Measurements from ENCODE around the gene JAZF1. TPM values are rescaled to one million over a fixed set of nuclear protein-coding genes. Genes with fewer than 3 reads are reported as not detected.

JAZF1 gene
- total RNA-seq, 4 donors from 2014 or later: 27.8 to 36.5 (median 30.5) TPM

- peaks cover 0 to 53% (median 6%) of the 10 kb centered on the region in 3 donors for H3K4me1 ChIP-seq
- TF ChIP-seq EP300 (IDR thresholded peaks at IDR 0.05) (no peak), POLR2A (IDR thresholded peaks at IDR 0.05) (no peak), POLR2AphosphoS5 (IDR thresholded peaks at IDR 0.05) (no peak), CTCF (IDR thresholded peaks at IDR 0.05) (no peak)
- no peaks in the 10 kb centered on the region for H3K27me3 ChIP-seq
- 70 to 75% methylated on average over 3 to 4 of the region's 4 CpGs for WGBS, 2 donors (ENCODE audit: low coverage in 1 of 2)
- peak overlapping the region in 1 of 4 donors; percentile 48 for H3K27ac ChIP-seq
- no peaks in the 10 kb centered on the region for H3K36me3 ChIP-seq
- no peak overlapping the region for H3K4me3 ChIP-seq
- H3K9me3 ChIP-seq: no peaks in the 10 kb centered on the region
- no peak for ATAC-seq
Observed at GRCh38 chr7:28114056-28114455, 66.5 kb downstream of the JAZF1 start.

- 81 to 86% methylated on average over 8 to 11 of the region's 14 CpGs for WGBS, 2 donors (ENCODE audit: low coverage in 1 of 2)
- no peaks in the 10 kb centered on the region for H3K27me3 ChIP-seq
- peak overlapping the region in 3 of 4 donors; percentile 39 to 59 (median 48) for H3K27ac ChIP-seq
- peak; percentile 54 for ATAC-seq
- TF ChIP-seq POLR2AphosphoS5 (IDR thresholded peaks at IDR 0.05) (no peak), CTCF (IDR thresholded peaks at IDR 0.05) (no peak)
- H3K9me3 ChIP-seq: no peaks in the 10 kb centered on the region
- no peak overlapping the region for H3K4me3 ChIP-seq
- H3K36me3 ChIP-seq: no peaks in the 10 kb centered on the region
- H3K4me1 ChIP-seq: peaks cover 0 to 58% (median 9%) of the 10 kb centered on the region in 3 donors
Observed at GRCh38 chr7:28112883-28113540, 67.6 kb downstream of the JAZF1 start.

GRCh38 chr7:28112467-28112866 lies 68.1 kb downstream of the JAZF1 start:
- H3K4me3 ChIP-seq: no peak overlapping the region
- H3K27ac ChIP-seq: peak overlapping the region in 3 of 4 donors; percentile 39 to 59 (median 48)
- 76 to 79% methylated on average over 3 of the region's 3 CpGs for WGBS, 2 donors (ENCODE audit: low coverage in 1 of 2)
- TF ChIP-seq POLR2AphosphoS5 (IDR thresholded peaks at IDR 0.05) (no peak), CTCF (IDR thresholded peaks at IDR 0.05) (no peak), POLR2A (IDR thresholded peaks at IDR 0.05) (no peak), EP300 (IDR thresholded peaks at IDR 0.05) (no peak)
- no peaks in the 10 kb centered on the region for H3K27me3 ChIP-seq
- H3K9me3 ChIP-seq: no peaks in the 10 kb centered on the region
- H3K36me3 ChIP-seq: no peaks in the 10 kb centered on the region
- H3K4me1 ChIP-seq: peaks cover 0 to 61% (median 11%) of the 10 kb centered on the region in 3 donors
- no peak for ATAC-seq

GRCh38 chr7:28112012-28112411 lies 68.6 kb downstream of the JAZF1 start:
- peak overlapping the region in 3 of 4 donors; percentile 20 to 39 (median 21) for H3K27ac ChIP-seq
- ATAC-seq: peak; percentile 61
- peaks cover 3 to 62% (median 11%) of the 10 kb centered on the region in 3 donors for H3K4me1 ChIP-seq

More at GRCh38 chr7:28112012-28112411, 68.6 kb downstream of the JAZF1 start:
- 33 to 49% methylated on average over 3 of the region's 3 CpGs for WGBS, 2 donors (ENCODE audit: low coverage in 1 of 2)
- Histone ChIP-seq H3K4me3 (no peak overlapping the region), H3K9me3 (no peaks in the 10 kb centered on the region), H3K36me3 (no peaks in the 10 kb centered on the region), H3K27me3 (no peaks in the 10 kb centered on the region)
- TF ChIP-seq EP300 (IDR thresholded peaks at IDR 0.05) (no peak), CTCF (IDR thresholded peaks at IDR 0.05) (no peak), POLR2AphosphoS5 (IDR thresholded peaks at IDR 0.05) (no peak)

All from gastroesophageal sphincter (tissue), 4 donors.